ENCODE data around the gene FBXL20. TPM values are rescaled to one million over a fixed set of nuclear protein-coding genes. Genes with fewer than 3 reads are reported as not detected.
A peak's percentile ranks its signal among the peaks of the same experiment; 100 is the strongest.
"Not testable (repeated sequence)": the region's sequence is repeated elsewhere in the genome, so short reads cannot be mapped to it uniquely, and the experiment has no call there.

Gene FBXL20
- total RNA-seq, 3 donors from 2014 or later (not counting 1 experiment from before 2014, with no cell fraction given) = 25.5 to 34.2 (median 32.4) TPM

- Mint-ChIP-seq H3K27ac (peak overlapping the region in 1 of 2 donors; percentile 29), H3K27me3 (ENCODE audit: low read depth in 2 of 2) (no peaks in the 10 kb centered on the region), H3K4me3 (no peak overlapping the region), H3K4me1 (peaks cover 17 to 28% of the 10 kb centered on the region in 2 donors), H3K36me3 (peaks cover 9% of the 10 kb centered on the region), H3K9me3 (no peaks in the 10 kb centered on the region)
- WGBS (ENCODE audit: insufficient coverage) = 92% methylated on average over 4 of the region's 5 CpGs
- intact Hi-C loops (cut with micrococcal nuclease) = no loop called here
- ATAC-seq = no peak
- DNase-seq = no peak
- Histone ChIP-seq H3K4me3 (ENCODE audit: low read length) (no peak overlapping the region), H3K4me1 (ENCODE audit: control insufficient read depth, insufficient read depth, low read length) (peaks cover 18% of the 10 kb centered on the region), H3K27ac (ENCODE audit: low read length) (no peak overlapping the region), H3K9me3 (ENCODE audit: control insufficient read depth, insufficient read depth, low read length) (no peaks in the 10 kb centered on the region), H3K27me3 (ENCODE audit: control insufficient read depth, insufficient read depth, low read length) (no peaks in the 10 kb centered on the region), H3K36me3 (ENCODE audit: control insufficient read depth, insufficient read depth, low read length) (peaks cover 19% of the 10 kb centered on the region)
- no peak for TF ChIP-seq CTCF (IDR thresholded peaks at IDR 0.05)
These were observed 46.1 kb upstream of the FBXL20 start for GRCh38 chr17:39447561-39447960.

DNA sequence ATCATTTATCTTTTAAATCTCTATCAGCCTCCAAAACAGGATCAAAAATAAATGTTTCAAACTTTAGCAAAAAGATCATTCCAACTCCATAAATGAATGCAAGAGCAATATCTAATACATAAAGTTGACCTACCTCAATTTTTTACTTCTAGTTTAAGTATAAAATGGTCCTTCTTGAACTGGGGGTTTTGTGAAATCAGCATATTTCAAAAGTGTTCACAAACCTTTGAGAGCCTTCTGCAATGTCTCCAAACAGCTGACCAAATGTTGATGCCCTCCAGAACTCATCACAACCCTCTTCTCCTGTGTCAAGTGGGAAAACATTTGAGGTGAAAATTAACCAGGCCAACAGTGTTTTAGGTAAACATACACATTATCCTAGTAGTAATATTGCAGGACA lies 41.9 kb upstream of the FBXL20 start:
- peaks cover 45% of the 10 kb centered on the region for H3K36me3 ChIP-seq (ENCODE audit: control insufficient read depth, insufficient read depth, low read length)
- Mint-ChIP-seq H3K4me3 (no peak overlapping the region), H3K9me3 (no peaks in the 10 kb centered on the region), H3K27me3 (ENCODE audit: low read depth in 2 of 2) (no peaks in the 10 kb centered on the region), H3K27ac (no peak overlapping the region), H3K36me3 (peaks cover 18% of the 10 kb centered on the region), H3K4me1 (peaks cover 6 to 14% of the 10 kb centered on the region in 2 donors)
- H3K4me3 ChIP-seq (ENCODE audit: low read length) = no peak overlapping the region
- no peak for TF ChIP-seq CTCF (IDR thresholded peaks at IDR 0.05)
- no peaks in the 10 kb centered on the region for H3K9me3 ChIP-seq (ENCODE audit: control insufficient read depth, insufficient read depth, low read length)
- intact Hi-C loops (cut with micrococcal nuclease) = no loop called here
- H3K4me1 ChIP-seq (ENCODE audit: control insufficient read depth, insufficient read depth, low read length) = no peaks in the 10 kb centered on the region
- ATAC-seq (no peak), DNase-seq (no peak)
- no peaks in the 10 kb centered on the region for H3K27me3 ChIP-seq (ENCODE audit: control insufficient read depth, insufficient read depth, low read length)
- no peak overlapping the region for H3K27ac ChIP-seq (ENCODE audit: low read length)

DNA sequence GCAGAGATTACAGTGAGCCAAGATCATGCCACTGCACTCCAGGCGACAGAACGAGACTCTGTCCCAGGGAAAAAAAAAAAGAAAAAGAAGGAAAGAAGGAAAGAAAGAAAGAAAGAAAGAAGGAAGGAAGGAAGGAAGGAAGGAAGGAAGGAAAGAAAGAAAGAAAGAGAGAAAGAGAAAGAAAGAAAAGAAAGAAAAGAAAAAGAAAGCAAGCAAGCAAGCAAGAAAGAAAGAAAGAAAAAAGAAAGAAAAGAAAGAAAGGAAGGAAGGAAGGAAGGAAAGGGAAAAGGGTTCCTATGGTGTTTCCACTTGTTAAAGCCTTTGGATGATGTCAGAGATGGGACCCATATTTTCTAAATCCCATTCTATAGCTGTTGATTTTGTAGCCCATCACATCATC lies 38.4 kb upstream of the FBXL20 start:
- H3K27me3 ChIP-seq (ENCODE audit: control insufficient read depth, insufficient read depth, low read length); DNase-seq; H3K4me1 Mint-ChIP-seq; H3K27me3 Mint-ChIP-seq (ENCODE audit: low read depth in 2 of 2); H3K9me3 ChIP-seq (ENCODE audit: control insufficient read depth, insufficient read depth, low read length); intact Hi-C loops (cut with micrococcal nuclease); ATAC-seq; H3K4me3 Mint-ChIP-seq; H3K4me3 ChIP-seq (ENCODE audit: low read length); H3K4me1 ChIP-seq (ENCODE audit: control insufficient read depth, insufficient read depth, low read length); H3K27ac ChIP-seq (ENCODE audit: low read length); H3K9me3 Mint-ChIP-seq: not testable (repeated sequence)
- H3K36me3 Mint-ChIP-seq = peaks cover 18% of the 10 kb centered on the region
- WGBS (ENCODE audit: insufficient coverage) = 92% methylated on average over 2 of the region's 2 CpGs
- peak overlapping the region in 1 of 2 donors; percentile 44 for H3K27ac Mint-ChIP-seq
- H3K36me3 ChIP-seq (ENCODE audit: control insufficient read depth, insufficient read depth, low read length) = peaks cover 55% of the 10 kb centered on the region

- DNase-seq (no peak), ATAC-seq (no peak)
- Histone ChIP-seq H3K27me3 (ENCODE audit: control insufficient read depth, insufficient read depth, low read length) (no peaks in the 10 kb centered on the region), H3K9me3 (ENCODE audit: control insufficient read depth, insufficient read depth, low read length) (no peaks in the 10 kb centered on the region), H3K36me3 (ENCODE audit: control insufficient read depth, insufficient read depth, low read length) (peaks cover 60% of the 10 kb centered on the region), H3K27ac (ENCODE audit: low read length) (no peak overlapping the region), H3K4me1 (ENCODE audit: control insufficient read depth, insufficient read depth, low read length) (no peaks in the 10 kb centered on the region), H3K4me3 (ENCODE audit: low read length) (no peak overlapping the region)
- Mint-ChIP-seq H3K4me1 (no peaks in the 10 kb centered on the region), H3K9me3 (no peaks in the 10 kb centered on the region), H3K4me3 (no peak overlapping the region), H3K27ac (no peak overlapping the region), H3K36me3 (no peaks in the 10 kb centered on the region), H3K27me3 (ENCODE audit: low read depth in 2 of 2) (no peaks in the 10 kb centered on the region)
- no peak for TF ChIP-seq CTCF (IDR thresholded peaks at IDR 0.05)
- intact Hi-C loops (cut with micrococcal nuclease) = no loop called here
- WGBS (ENCODE audit: insufficient coverage) = 100% methylated on average over 4 of the region's 4 CpGs
These were observed 28.2 kb upstream of the FBXL20 start for GRCh38 chr17:39429600-39429999.

Data from natural killer cell (primary cell).